Tibial artery (tissue), 4 donors: ENCODE measurements around the gene KLF13.

ENCODE experiments used
- DNase-seq, 2 donors: peaks; one replicate each; pipeline ENCODE4 v3.0.0-alpha.2; 2019
- H3K27ac ChIP-seq, 2 donors: fragments of 200-600 bp; sonication (generic) in 1 of 2; 1 replicate in 1 of 2; 2 replicates in 1 of 2; pipeline ENCODE4 v1.5.1; 2018 to 2019; ENCODE audit warnings: mild to moderate bottlenecking in 1 of 2
- H3K27me3 ChIP-seq, 2 donors: fragments of 200-600 bp; sonication (generic) in 1 of 2; one replicate each; pipeline versions ENCODE4 v1.5.1 to v1.6.0; 2016 to 2019
- H3K36me3 ChIP-seq, 3 donors: fragments of 200-600 bp; sonication (generic) in 2 of 3; one replicate each; pipeline ENCODE4 v1.5.1; 2016 to 2019; ENCODE audit warnings: mild to moderate bottlenecking in 2 of 3
- H3K4me1 ChIP-seq, 4 donors: fragments of 200-600 bp; sonication (generic) in 2 of 4; 1 replicate in 3 of 4; 2 replicates in 1 of 4; pipeline ENCODE4 v1.5.1; 2016 to 2019
- H3K4me3 ChIP-seq, 2 donors: fragments of 200-600 bp; sonication (generic) in 1 of 2; 1 replicate in 1 of 2; 2 replicates in 1 of 2; pipeline ENCODE4 v1.5.1; 2018 to 2019; ENCODE audit warnings: mild to moderate bottlenecking in 2 of 2
- H3K9me3 ChIP-seq, 3 donors: fragments of 200-600 bp; sonication (generic) in 1 of 3; one replicate each; pipeline ENCODE4 v1.5.1; 2016 to 2019
- intact Hi-C: fragments of 100-400 bp; cut with DNase I; formaldehyde crosslinking; loops from one replicate; pipeline ENCODE4 v1.15.0; 2023; ENCODE audit warnings: low total_unique reads
- TF ChIP-seq, protein P1 (sequence below), 2 experiments: fragments of 200-600 bp in 1 of 2; fragments of 450-650 bp in 1 of 2; IDR thresholded peaks; one replicate each; pipeline ENCODE4 v1.5.1; 2017 to 2019; ENCODE audit warnings: antibody characterized with exemption in 2 of 2, mild to moderate bottlenecking in 1 of 2, moderate library complexity in 1 of 2

KLF13 gene

DNA sequence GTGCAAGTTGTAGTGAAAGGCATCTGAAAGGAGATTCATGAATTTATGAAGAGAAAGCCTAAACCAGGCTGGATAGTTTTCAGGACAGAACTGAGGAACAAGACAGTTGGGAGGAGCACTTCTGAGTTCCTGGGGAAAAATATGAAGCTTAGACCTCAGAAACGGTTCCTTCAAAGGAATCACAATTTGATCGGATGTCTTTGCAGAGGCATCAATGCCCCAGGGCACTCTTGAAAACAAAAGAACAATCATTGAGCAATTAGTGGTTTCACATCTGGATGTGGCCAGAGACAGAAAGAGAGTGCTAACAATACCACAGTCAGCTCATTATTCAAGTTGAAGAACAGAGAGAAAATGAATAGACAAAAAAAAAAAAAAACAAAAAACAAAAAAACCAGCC is 86.2 kb downstream of the KLF13 start:
- Histone ChIP-seq H3K4me1 (no peaks in the 10 kb centered on the region), H3K27me3 (no peaks in the 10 kb centered on the region), H3K9me3 (peaks cover 0 to 5% (median 0%) of the 10 kb centered on the region in 3 donors), H3K36me3 (no peaks in the 10 kb centered on the region), H3K27ac (no peak overlapping the region), H3K4me3 (no peak overlapping the region)
- no peak for DNase-seq
- intact Hi-C loops: no loop called here
- TF ChIP-seq, protein P1, sequence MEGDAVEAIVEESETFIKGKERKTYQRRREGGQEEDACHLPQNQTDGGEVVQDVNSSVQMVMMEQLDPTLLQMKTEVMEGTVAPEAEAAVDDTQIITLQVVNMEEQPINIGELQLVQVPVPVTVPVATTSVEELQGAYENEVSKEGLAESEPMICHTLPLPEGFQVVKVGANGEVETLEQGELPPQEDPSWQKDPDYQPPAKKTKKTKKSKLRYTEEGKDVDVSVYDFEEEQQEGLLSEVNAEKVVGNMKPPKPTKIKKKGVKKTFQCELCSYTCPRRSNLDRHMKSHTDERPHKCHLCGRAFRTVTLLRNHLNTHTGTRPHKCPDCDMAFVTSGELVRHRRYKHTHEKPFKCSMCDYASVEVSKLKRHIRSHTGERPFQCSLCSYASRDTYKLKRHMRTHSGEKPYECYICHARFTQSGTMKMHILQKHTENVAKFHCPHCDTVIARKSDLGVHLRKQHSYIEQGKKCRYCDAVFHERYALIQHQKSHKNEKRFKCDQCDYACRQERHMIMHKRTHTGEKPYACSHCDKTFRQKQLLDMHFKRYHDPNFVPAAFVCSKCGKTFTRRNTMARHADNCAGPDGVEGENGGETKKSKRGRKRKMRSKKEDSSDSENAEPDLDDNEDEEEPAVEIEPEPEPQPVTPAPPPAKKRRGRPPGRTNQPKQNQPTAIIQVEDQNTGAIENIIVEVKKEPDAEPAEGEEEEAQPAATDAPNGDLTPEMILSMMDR (IDR thresholded peaks at IDR 0.05): no peak

DNA sequence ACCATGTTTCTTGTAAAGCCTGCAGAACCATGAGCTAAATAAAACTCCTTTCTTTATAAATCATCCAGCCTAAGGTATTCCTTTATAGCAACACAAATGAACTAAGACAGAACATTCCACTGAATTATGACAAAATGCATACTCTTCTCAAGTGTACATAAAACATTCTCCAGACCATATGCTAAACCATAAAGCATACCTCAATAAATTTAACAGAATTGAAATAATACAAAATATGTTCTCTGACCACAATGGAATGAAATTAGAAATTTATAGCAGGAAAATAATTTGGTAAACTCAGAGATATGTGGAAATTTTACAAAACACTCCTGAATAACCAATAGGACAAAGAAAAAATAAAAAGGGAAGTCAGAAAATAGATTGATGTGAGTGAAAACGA is 88.6 kb downstream of the KLF13 start:
- Histone ChIP-seq H3K36me3 (no peaks in the 10 kb centered on the region), H3K27ac (no peak overlapping the region), H3K4me1 (no peaks in the 10 kb centered on the region), H3K4me3 (no peak overlapping the region), H3K27me3 (no peaks in the 10 kb centered on the region), H3K9me3 (peaks cover 0 to 10% (median 5%) of the 10 kb centered on the region in 3 donors)
- TF ChIP-seq, protein P1 (IDR thresholded peaks at IDR 0.05): no peak
- intact Hi-C loops: no loop called here
- DNase-seq: no peak

DNA sequence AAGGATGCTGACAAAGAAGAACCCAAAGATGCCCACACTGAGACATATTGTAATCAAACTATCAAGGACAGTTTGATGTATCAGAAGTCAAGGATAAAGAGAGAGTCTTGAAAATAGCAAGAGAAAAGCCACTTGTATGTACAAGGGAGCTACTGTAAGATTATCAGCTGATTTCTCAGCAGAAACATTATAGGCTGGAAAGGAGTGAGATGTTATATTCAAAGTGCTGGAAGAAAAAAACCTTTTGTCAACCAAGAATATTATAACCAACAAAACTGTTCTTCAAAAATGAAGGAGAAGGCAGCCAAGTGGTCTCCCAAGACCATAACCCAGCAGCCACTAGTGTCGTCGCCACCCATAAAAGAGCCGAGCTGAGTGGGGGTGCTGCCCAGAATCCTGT is 93.2 kb downstream of the KLF13 start:
- H3K4me1 ChIP-seq: no peaks in the 10 kb centered on the region
- TF ChIP-seq, protein P1 (IDR thresholded peaks at IDR 0.05): no peak
- H3K27me3 ChIP-seq: no peaks in the 10 kb centered on the region
- H3K4me3 ChIP-seq: no peak overlapping the region
- no peak overlapping the region for H3K27ac ChIP-seq
- DNase-seq: no peak
- H3K9me3 ChIP-seq: peaks cover 0 to 11% (median 5%) of the 10 kb centered on the region in 3 donors
- intact Hi-C loops: no loop called here
- no peaks in the 10 kb centered on the region for H3K36me3 ChIP-seq

DNA sequence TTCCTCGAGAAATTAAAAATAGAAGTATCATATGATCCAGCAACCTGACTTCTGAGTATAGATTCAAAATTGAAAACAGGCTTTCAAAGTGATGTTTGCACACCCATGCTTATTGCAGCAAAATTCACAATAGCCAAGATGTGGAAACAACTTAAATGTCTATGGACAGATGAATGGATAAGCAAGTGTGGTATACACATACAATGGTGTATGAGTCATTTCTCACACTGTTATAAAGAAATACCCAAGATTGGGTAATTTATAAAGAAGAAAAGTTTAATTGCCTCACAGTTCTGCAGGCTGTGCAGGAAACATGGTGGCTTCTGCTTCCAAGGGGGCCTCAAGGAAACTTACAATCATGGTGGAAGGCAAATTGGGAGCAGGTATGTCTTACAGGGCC is 100.8 kb downstream of the KLF13 start:
- no peaks in the 10 kb centered on the region for H3K9me3 ChIP-seq
- DNase-seq: no peak
- TF ChIP-seq, protein P1 (IDR thresholded peaks at IDR 0.05): no peak
- no peaks in the 10 kb centered on the region for H3K36me3 ChIP-seq
- H3K4me3 ChIP-seq: no peak overlapping the region
- no peak overlapping the region for H3K27ac ChIP-seq
- H3K27me3 ChIP-seq: no peaks in the 10 kb centered on the region
- no peaks in the 10 kb centered on the region for H3K4me1 ChIP-seq
- intact Hi-C loops: no loop called here
